ENCODE data around the gene RBM15.

Gene RBM15, protein sequence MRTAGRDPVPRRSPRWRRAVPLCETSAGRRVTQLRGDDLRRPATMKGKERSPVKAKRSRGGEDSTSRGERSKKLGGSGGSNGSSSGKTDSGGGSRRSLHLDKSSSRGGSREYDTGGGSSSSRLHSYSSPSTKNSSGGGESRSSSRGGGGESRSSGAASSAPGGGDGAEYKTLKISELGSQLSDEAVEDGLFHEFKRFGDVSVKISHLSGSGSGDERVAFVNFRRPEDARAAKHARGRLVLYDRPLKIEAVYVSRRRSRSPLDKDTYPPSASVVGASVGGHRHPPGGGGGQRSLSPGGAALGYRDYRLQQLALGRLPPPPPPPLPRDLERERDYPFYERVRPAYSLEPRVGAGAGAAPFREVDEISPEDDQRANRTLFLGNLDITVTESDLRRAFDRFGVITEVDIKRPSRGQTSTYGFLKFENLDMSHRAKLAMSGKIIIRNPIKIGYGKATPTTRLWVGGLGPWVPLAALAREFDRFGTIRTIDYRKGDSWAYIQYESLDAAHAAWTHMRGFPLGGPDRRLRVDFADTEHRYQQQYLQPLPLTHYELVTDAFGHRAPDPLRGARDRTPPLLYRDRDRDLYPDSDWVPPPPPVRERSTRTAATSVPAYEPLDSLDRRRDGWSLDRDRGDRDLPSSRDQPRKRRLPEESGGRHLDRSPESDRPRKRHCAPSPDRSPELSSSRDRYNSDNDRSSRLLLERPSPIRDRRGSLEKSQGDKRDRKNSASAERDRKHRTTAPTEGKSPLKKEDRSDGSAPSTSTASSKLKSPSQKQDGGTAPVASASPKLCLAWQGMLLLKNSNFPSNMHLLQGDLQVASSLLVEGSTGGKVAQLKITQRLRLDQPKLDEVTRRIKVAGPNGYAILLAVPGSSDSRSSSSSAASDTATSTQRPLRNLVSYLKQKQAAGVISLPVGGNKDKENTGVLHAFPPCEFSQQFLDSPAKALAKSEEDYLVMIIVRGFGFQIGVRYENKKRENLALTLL

DNA sequence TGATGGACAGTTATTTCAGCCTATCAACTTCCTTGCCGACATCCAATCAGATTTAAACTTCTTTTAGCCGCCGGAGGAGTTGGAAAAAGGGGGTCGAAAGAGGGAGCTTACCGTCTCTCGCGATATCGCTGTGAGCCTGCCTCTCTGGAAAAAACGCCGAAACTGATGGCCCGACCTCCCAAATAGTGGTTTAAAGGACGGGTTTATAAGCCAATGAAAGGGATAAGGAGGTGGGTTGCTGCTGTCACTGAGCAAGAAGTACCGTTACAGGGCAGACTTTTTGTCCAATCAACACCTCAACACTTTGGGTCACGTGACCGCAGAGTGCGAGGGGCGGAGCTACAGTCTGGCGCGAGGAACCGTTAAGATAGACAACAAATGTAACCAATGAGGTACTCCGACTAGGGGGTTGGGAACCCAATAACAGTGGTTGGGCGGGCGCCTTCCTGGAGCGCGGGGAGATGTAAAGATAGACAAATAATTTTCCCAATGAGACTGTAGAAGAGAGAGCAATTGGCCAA, at the start of gene RBM15:
Gene RBM15, plus strand, starts transcription at position 492 of the 521 bp plus-strand sequence. Its CDS starts 29 bp downstream, at position 521.
- peak; percentile 100 for DNase-seq (ENCODE audit: low spot score)

DNA sequence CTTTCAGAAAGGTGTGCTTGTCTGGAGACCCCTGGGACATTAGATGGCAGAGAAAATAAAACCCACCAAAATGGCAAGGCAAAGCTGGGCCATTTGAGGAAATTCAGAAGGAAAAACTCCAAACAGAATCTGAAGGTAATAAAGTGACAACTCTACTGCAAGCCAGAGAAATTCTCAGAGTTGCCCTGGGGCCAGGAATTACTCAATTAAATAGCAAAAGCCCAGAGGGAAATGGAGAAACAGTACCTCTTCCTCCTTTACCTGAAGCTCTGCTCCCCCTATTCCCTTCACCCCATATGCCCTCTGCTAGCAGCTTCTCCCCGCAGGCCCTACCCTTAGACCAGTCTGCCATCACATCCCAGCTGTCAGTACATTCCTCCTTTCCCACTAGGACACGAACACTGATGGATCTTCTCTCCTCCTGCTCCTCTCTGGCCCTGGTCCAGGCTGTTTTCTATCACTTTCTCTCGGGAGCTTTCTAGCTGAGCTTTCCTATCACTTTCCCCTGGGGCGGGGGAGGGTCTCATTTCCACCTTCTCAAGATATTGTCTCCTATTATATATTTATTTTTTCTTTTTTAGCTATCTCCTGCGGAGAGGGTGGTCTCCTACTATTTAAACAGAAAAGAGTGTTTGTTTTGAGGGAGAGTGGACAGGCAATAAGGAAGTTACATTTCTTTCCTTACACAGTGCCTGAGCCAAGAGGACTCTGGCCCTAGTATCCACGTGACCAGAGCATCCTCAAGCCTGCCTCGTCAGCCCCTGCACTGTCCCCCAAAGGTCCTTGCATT, 47.7 kb upstream of the RBM15 start:
- DNase-seq (ENCODE audit: low spot score) = no peak

DNA sequence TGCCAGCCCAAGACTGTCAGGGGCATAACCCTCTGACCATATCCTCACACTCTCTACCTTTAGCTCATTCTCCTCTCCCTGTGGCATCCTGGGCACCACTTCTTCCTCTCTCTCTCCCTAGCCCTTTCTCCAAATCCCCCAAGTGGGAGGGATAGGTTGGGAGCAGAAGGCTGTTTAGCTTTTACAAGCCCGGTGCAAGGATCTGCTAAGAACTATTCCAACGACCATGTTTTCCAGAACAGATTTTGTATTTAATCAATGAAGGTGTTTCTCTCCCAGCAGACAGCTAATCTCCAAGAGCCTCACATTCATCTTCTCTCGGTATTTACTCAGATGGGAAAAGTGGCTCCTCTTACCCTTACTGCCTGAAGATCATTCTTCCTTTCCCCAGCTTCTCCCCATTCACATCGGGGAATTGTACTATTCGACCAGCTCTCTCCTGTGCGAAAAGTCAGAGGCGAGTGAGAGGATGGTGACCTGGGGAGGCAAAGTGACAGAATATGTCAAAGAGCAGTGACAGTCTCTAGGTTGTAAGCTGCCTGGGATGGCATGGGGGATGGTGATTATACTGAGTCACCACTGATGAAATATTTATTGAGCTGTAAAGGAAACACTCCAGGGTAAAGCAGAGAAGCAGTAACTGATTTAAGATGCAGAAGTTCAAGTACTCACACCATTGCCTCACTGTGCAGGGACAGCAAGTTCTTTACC, 47.0 kb upstream of the RBM15 start:
- no peak for DNase-seq (ENCODE audit: low spot score)

DNA sequence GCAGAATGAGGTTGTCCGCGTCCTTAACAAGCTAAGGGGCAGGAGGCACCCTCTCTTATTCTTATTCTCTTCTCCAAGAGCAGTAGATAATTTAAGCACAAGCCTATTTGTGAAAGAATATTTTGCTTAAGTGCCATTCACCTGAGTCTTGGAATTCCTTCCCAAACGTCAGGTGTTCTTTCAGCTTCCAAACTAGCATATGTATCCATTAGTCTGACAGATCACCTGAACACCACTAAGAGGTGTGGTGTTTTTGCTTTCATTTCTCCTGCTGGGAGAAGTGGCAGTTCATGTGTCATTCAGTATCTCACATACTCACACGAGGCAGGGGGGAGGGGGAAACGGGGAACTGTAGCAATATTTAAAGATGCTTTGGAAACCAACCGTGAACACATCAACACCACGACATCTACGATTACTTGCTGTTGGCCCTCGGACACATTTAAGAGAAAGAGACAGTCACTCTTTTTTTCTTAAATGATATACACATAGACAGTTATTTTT, 45.5 kb upstream of the RBM15 start:
- no peak for DNase-seq (ENCODE audit: low spot score)

DNA sequence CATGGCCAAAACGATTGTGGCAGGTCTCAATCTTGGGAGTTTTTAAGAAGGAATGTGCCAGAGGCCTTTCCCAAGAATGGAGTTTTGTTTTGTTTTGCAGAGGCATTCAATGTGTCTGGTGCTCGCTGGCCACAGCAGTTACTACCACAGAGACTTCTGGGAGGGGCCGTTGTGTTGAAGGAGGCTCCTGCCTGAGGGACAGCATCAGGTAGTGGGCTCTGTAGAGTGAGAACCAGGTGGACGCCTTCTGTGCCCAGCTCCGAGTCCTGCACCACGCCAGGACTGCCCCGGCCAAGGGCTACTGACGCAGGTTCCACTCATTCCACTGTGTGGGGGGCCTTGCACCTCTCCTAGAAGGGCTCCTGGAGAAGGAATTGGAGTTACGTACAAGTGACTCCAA, 44.9 kb upstream of the RBM15 start:
- DNase-seq (ENCODE audit: low spot score) = no peak

DNA sequence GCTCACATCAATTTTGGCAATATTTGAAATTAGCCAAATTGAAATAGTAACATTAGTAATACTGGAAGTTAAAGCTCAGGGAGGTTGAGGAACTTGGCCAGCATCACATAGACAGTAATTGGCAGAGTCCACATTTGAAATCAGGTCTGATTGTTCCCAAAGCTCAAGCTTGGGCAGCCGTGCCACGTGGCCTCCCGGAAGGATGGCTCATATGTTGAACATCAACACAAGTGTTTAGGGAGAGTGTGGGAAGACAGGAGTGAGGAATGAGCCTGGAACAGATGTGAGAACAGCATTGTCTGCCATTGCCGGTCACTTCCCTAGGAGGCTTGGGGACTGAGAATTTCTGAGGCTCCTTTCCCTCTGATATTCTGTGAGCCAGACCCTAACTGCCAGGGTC, 40.2 kb upstream of the RBM15 start:
- no peak for DNase-seq (ENCODE audit: low spot score)

DNA sequence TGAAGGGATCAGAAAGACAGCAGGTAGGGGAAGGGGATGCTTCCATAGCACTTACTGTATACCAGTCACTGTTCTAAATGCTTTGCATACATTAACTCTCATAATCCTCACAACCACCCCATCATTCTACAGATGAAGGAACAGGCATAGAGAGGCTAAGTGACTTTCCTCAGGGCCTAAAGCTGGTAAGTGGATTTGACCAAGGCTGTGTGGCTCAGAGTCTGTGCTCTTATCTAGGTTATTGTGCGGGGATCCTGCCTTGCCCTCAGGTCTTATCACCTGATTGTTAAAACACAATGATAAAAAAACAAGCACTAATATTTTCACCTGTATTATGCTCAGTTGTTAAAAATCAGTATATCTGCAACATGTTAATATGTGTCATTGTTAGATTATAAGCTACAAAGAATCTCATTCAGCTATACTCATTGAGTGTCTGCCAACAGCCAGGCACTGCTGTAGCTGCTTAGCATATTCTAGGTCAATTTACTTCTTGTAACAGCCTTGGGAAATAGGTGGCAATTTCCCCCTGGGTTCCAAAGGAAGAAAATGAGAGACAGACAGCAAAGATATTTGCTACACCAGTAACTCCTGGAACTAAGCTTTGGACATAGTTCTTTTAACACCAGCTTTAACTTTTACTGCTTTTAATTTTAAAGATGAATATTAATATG, 38.6 kb upstream of the RBM15 start:
- DNase-seq (ENCODE audit: low spot score) = no peak

DNA sequence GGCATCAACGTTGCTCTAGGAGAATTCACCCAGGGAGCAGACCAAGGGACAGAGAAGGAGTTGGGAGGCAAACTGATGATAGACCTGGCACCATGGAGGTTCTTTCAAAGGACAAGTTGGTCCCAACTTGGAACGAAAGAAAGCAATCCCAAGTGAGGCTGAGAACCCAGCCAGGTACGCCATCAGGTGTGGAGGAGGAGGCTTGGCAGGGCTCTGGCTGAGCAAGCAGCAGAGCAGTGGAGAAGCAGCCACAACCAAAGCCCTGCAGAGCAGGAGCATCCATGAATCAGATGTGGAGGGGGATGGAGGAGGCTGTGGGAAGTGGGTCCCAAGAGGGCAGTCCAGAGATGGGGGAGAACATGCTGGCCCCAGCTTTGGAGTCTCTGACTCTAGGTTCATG, 36.3 kb upstream of the RBM15 start:
- DNase-seq (ENCODE audit: low spot score) = no peak

DNA sequence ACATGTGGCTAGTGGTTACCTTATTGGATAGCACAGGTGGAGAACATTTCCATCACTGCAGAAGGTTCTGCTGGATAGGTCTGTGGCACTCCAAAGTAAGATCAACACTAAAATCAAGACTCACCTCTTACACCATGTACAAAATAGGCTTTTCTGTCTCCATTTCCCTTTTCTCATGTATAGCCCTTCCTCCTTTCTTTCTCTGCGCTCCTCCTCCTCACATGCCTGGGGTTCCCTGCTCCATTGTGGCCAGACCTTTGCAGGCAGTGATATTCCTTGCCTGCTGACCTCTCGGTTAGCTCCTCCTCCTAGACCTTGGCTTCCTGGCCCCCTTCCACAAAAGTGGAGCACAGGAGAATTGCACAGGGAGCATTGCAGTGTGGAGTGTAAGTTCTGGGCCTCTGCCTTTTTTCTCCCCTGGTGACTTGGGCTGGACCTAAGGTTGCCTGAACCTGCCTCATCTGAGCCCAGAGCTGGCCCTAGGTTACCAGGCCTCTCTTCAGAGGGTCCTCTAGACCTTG, 33.2 kb upstream of the RBM15 start:
- DNase-seq (ENCODE audit: low spot score) = no peak

DNA sequence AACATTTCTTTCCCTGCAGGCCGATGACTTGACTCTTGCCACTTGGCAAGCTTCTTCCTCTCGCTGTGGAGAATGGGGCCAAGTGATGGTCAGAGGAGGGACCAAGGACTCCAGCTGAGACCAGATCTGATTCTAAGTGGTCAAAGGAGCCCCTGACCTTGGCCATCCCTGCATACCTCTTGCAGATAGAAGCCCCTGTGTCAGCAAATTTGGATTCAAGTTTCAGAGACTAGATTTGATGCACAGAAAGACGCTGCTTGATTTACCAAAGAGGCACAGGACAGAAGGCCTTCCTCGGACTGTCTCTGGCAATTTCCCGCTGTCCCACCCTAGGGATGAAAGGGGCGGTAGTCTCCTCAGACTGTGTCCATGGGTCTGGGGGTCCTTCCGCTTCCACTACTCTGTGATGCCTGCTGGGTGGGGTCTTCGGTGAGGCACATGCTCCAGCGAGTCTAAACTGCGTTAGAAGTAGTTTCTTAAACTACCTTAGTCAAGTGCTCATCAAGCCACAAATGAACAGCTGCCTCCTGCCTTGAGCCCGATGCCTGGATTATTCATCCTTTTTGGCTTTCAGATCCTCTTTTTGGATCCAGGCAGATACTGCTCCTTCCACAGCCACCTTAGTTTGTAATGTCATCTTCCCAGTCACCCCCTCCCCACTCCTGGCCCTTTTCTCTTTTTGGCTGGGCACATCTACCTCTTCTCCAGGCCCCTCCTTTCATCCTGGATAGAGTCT, 31.8 kb upstream of the RBM15 start:
- no peak for DNase-seq (ENCODE audit: low spot score)

DNA sequence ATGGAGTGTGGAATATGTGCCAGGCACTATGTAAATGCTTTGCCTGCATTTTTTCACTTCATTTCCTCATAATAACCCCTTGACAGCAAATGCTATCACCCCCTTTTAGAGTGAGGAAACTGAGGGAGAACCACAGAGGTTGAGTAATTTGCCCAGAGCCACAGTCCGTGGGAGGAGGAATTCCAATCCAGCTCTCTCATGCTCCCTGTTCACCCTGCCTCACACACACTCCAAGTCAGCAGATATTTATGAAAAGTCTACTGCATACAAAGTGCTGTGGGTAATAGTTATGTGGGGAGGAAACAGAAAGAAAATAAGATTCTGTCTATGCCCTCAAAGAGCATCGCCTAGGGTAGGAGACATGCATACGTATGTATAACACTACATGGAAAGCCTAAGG, 30.9 kb upstream of the RBM15 start:
- DNase-seq (ENCODE audit: low spot score) = no peak

DNA sequence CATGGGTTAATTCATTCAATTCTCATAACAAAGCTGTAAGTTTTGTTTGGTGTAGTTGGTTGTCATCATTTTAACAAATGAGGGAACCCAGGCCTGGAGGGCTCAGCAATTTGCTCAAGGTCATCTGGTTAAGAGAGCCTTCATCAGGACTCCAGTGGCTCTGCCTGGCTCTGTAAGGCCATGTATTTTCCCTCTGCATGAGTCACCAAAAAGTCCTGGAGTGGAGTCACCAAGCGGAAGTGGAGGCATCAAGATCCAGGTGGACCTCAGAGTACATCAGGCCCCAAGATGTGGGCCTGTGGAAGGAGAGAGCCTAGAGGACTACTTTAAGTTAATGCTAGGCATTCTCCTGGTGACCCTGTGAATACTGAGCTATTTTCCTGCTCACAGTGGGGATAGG, 30.0 kb upstream of the RBM15 start:
- no peak for DNase-seq (ENCODE audit: low spot score)

DNA sequence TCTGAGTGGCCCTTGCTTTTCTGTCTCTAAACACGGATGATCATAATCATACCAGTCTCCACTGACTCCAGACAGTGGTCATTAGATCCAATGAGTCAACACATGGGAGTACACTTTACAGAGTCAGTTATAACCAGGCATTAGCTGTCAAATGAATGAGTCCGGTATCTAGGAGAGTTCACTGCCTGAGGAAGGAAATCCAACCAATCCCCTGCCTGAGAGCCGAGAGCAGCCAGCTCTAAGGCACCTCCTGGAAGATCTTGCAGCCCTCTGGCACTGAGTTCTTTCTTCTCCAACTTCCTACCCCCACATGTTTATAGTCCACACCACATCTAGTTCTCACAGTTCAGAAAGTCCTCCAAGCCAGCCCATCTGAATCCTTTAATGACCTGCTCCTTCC, 29.4 kb upstream of the RBM15 start:
- DNase-seq (ENCODE audit: low spot score) = peak; percentile 16

DNA sequence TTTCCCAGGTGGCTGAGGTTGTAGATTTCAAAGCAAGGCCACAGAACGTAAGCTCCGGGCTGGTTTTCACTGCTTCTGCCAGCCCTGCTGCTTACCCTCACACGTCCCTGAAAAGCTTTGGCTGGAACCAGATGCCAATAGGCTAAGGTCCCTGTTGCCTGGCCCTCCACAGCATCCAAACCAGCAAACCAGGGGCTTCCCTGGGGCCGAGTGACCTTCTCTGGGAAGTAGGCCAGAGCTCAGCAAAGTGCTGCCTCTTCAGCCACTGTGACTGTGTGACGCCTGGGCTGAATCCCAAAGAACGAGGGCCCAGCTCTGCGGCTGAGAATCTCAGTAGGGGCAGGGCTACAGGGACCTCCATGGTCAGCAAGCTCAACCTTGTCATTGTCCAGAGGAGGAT, 28.9 kb upstream of the RBM15 start:
- DNase-seq (ENCODE audit: low spot score) = no peak

DNA sequence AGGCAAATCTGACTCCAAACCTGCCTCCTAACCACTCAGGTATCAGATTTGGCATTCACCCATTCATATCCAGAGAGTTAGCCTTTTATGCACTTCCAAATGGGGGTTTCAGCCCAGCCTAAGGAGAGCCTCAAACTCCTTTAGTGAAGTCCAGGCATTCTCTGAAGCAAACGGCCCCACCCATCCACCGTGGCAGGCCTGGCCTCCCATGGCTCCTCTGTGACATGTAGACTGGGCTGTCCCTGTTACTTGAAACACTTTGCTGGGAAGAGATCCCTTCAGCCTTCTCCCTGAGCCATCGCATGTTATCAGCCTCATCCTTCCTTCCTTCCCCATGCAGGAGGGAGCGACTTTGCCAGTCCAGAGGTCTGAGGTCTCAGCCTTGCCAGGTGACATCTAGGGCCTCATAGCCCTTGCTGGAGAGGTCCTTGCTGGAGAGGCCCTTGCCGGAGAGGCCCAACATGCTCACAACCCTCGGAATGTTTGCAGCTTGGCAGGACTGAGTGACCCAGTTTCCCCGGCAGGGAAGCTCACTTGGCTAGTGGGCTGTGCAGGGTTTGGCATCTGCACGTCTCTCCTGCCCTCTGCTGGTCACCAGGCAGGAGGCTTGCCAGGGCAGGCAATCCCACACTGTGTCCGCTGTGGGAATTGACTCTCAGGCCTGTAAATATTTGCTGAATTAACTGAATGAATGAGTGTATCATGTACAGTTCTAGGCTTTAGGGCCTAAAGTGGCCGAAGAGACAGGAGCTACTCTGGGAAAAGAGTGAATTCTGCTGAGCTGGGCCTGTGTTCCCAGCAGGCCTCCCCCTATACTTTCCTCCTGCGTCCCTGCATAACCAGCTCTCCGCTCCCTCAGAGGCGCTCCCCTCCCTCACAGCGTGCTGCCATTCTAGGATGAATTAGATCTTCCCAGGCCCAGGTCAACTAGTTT, 26.7 kb upstream of the RBM15 start:
- peak; percentile 64 for DNase-seq (ENCODE audit: low spot score)

DNA sequence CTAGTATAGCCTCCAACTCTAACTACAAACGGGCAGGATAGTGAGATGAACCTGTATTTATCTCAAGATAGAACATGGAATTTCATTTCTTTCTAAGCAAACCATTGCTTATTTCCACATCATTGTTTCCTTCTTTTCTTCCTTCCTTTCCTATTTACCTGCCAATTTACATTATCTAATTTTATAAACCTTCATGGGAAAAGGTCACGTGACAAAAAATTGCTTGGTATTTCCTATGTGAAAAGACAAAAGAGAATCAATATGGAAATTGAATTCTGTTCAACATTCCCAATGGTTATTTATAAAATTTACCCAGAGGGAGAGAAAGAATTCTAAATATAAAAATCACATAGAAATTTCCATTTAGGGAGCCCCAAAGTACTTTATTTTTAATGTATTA, 22.4 kb upstream of the RBM15 start:
- DNase-seq (ENCODE audit: low spot score) = no peak

DNA sequence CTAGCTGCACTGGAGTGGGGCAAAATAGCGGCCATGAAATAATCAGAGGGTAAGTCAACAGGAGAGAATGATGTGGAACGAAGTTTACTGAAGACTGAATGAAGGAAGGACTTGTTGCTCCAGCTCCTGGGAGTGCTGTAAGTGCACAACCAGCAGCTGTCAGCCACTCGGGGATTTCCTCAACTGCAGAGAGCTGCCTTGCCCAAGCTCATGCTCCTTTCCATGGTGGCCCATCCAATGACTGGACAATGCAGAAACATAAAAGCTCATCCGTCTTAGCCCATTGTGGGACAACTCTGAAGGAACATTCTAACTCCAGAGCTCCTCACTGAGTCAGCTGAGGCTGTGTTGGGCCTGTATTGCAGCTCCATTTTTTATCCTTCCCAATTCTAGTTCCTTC, 21.1 kb upstream of the RBM15 start:
- no peak for DNase-seq (ENCODE audit: low spot score)

Measured in RKO (cell line).